Measurements from ENCODE around the gene LARGE1. TPM values are rescaled to one million over a fixed set of nuclear protein-coding genes. Genes with fewer than 3 reads are reported as not detected.

LARGE1 gene
- total RNA-seq, 1 experiment from 2014 or later = 5.2 TPM

DNA sequence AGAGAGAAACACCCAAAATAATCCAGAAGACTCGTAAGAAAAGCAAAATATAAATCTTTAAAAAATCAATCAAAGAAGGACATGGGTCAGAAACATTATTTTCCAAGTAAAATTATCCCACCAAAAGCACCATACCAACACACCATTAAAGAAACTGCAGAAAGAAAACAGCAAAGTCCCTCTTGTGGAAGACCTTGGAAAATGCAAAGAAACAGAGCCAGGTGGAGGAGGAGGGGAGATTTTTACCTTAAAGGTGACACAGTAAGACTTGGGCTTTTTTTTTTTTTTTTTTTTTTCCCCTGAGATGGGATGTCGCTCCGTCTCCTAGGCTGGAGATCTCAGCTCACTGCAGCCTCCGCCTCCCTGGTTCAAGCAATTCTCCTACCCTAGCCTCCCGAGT lies 123.8 kb downstream of the LARGE1 start:
- Mint-ChIP-seq H3K4me3 (ENCODE audit: unreplicated experiment) (no peak overlapping the region), H3K36me3 (ENCODE audit: insufficient read depth, unreplicated experiment) (no peaks in the 10 kb centered on the region), H3K27ac (ENCODE audit: low read depth, unreplicated experiment) (no peak overlapping the region), H3K27me3 (ENCODE audit: insufficient read depth, unreplicated experiment) (no peaks in the 10 kb centered on the region), H3K4me1 (ENCODE audit: insufficient read depth, unreplicated experiment) (no peaks in the 10 kb centered on the region), H3K9me3 (ENCODE audit: unreplicated experiment) (no peaks in the 10 kb centered on the region)
- ChIA-PET POLR2A (no interaction called here), CTCF (interaction anchor here (0.7 to 1.0 kb wide), 2 partner anchors 26 to 554 kb away, joined by 3 read pairs; no protein-coding TSS in a partner anchor)
- TF ChIP-seq, protein P1, sequence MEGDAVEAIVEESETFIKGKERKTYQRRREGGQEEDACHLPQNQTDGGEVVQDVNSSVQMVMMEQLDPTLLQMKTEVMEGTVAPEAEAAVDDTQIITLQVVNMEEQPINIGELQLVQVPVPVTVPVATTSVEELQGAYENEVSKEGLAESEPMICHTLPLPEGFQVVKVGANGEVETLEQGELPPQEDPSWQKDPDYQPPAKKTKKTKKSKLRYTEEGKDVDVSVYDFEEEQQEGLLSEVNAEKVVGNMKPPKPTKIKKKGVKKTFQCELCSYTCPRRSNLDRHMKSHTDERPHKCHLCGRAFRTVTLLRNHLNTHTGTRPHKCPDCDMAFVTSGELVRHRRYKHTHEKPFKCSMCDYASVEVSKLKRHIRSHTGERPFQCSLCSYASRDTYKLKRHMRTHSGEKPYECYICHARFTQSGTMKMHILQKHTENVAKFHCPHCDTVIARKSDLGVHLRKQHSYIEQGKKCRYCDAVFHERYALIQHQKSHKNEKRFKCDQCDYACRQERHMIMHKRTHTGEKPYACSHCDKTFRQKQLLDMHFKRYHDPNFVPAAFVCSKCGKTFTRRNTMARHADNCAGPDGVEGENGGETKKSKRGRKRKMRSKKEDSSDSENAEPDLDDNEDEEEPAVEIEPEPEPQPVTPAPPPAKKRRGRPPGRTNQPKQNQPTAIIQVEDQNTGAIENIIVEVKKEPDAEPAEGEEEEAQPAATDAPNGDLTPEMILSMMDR (IDR thresholded peaks at IDR 0.05; ENCODE audit: unreplicated experiment) = no peak
- intact Hi-C loops (cut with micrococcal nuclease) = no loop called here
- no peak for DNase-seq (ENCODE audit: unreplicated experiment)
- no TSS peak for BruUV-seq (replicated peaks)

DNA sequence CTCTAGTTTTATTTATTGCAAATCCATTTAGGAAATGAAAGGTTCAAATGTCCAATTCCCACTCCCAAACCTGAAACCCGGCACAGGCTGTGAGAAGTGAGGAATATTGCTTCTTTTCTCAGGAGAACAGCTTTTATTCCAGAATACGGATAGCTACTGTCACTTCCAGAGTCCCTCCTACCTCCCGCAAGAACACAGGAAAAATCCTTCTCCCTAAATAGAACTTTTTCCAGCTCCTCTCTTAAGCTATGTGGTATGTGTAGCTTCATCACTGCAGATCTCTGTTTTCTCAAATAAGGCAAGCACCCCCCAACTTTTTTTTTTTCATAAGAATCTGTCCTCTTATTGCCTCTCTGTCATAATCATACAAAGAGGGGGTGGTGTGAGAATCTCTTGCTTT lies 126.8 kb downstream of the LARGE1 start:
- Mint-ChIP-seq H3K36me3 (ENCODE audit: insufficient read depth, unreplicated experiment) (no peaks in the 10 kb centered on the region), H3K27me3 (ENCODE audit: insufficient read depth, unreplicated experiment) (no peaks in the 10 kb centered on the region), H3K4me1 (ENCODE audit: insufficient read depth, unreplicated experiment) (no peaks in the 10 kb centered on the region), H3K27ac (ENCODE audit: low read depth, unreplicated experiment) (no peak overlapping the region), H3K9me3 (ENCODE audit: unreplicated experiment) (no peaks in the 10 kb centered on the region), H3K4me3 (ENCODE audit: unreplicated experiment) (no peak overlapping the region)
- no TSS peak for BruUV-seq (replicated peaks)
- TF ChIP-seq, protein P1 (IDR thresholded peaks at IDR 0.05; ENCODE audit: unreplicated experiment) = no peak
- ChIA-PET POLR2A (no interaction called here), CTCF (interaction anchor here (0.7 kb wide), 1 partner anchor 509 kb away, joined by 3 read pairs; no protein-coding TSS in a partner anchor)
- intact Hi-C loops (cut with micrococcal nuclease) = no loop called here
- no peak for DNase-seq (ENCODE audit: unreplicated experiment)

DNA sequence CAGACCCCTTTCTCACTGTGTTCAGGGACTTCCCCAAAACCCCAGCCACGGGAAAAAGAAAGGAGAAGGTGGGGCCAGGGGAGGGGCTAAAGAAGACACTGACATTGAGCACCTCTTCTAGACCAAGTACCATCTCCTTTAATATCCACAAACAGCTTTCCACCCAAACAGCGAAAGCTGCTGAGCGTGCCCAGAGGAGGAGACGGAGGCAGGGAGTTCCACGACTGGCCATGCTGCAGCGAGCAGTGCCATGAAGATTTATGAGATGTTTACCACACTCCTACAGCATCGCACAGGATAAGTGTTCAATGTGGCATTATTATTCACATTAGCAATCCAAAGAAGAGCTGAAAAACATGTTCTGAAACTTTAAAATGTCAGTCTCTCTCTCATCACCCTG lies 127.4 kb downstream of the LARGE1 start:
- no peaks in the 10 kb centered on the region for H3K4me1 Mint-ChIP-seq (ENCODE audit: insufficient read depth, unreplicated experiment)
- H3K27me3 Mint-ChIP-seq (ENCODE audit: insufficient read depth, unreplicated experiment) = no peaks in the 10 kb centered on the region
- no TSS peak for BruUV-seq (replicated peaks)
- no peak for DNase-seq (ENCODE audit: unreplicated experiment)
- H3K27ac Mint-ChIP-seq (ENCODE audit: low read depth, unreplicated experiment) = no peak overlapping the region
- no peak overlapping the region for H3K4me3 Mint-ChIP-seq (ENCODE audit: unreplicated experiment)
- ChIA-PET CTCF (interaction anchor here (0.7 kb wide), 1 partner anchor 508 kb away, joined by 3 read pairs; no protein-coding TSS in a partner anchor), POLR2A (no interaction called here)
- TF ChIP-seq, protein P1 (IDR thresholded peaks at IDR 0.05; ENCODE audit: unreplicated experiment) = no peak
- H3K9me3 Mint-ChIP-seq (ENCODE audit: unreplicated experiment) = no peaks in the 10 kb centered on the region
- no peaks in the 10 kb centered on the region for H3K36me3 Mint-ChIP-seq (ENCODE audit: insufficient read depth, unreplicated experiment)
- intact Hi-C loops (cut with micrococcal nuclease) = no loop called here

DNA sequence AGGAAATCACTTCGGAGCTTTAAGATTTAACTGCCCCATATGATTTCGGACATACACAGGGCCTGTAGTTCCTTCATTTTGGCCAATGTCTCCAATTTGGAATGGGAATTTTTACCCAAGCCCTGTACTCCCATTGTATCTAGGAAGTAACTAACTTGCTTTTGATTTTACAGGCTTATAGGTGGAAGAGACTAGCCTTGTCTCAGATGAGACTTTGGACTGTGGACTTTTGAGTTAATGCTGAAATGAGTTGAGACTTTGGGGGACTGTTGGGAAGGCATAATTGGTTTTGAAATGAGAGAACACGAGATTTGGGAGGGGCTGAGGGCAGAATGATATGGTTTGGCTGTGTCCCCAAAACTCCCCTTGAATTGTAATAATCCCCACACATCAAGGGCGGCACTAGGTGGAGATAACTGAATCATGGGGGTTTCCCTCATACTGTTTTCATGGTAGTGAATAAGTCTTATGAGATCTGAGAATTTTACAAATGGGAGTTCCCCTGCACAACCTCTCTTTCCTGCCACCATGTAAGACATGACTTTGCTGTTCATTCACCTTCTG lies 130.5 kb downstream of the LARGE1 start:
- H3K36me3 Mint-ChIP-seq (ENCODE audit: insufficient read depth, unreplicated experiment) = no peaks in the 10 kb centered on the region
- CTCF ChIA-PET = interaction anchor here (0.5 kb wide), 1 partner anchor 129 kb away, joined by 3 read pairs; no protein-coding TSS in a partner anchor
- no peaks in the 10 kb centered on the region for H3K9me3 Mint-ChIP-seq (ENCODE audit: unreplicated experiment)
- no peak overlapping the region for H3K4me3 Mint-ChIP-seq (ENCODE audit: unreplicated experiment)
- TF ChIP-seq, protein P1 (IDR thresholded peaks at IDR 0.05; ENCODE audit: unreplicated experiment) = no peak
- intact Hi-C loops (cut with micrococcal nuclease) = no loop called here
- no TSS peak for BruUV-seq (replicated peaks)
- no peak for DNase-seq (ENCODE audit: unreplicated experiment)
- POLR2A ChIA-PET = no interaction called here
- no peaks in the 10 kb centered on the region for H3K27me3 Mint-ChIP-seq (ENCODE audit: insufficient read depth, unreplicated experiment)
- peaks cover 7% of the 10 kb centered on the region for H3K4me1 Mint-ChIP-seq (ENCODE audit: insufficient read depth, unreplicated experiment)
- H3K27ac Mint-ChIP-seq (ENCODE audit: low read depth, unreplicated experiment) = no peak overlapping the region

Measured in MCF 10A (cell line).